ENCODE results near the gene SLC12A3.

- TF ChIP-seq POLR2A (IDR thresholded peaks at IDR 0.05; ENCODE audit: low read depth) = no peak
- TF ChIP-seq CTCF (IDR thresholded peaks at IDR 0.05) = no peak
- no peak for TF ChIP-seq POLR2AphosphoS5 (IDR thresholded peaks at IDR 0.05)
- no peak for TF ChIP-seq EP300 (IDR thresholded peaks at IDR 0.05)
Observed at GRCh38 chr16:56930486-56931270, 65.7 kb downstream of the SLC12A3 start.

All from esophagus muscularis mucosa (tissue), 4 donors.